GM19351 (cell line): ENCODE results near the gene GDA.

ENCODE experiments used
- ATAC-seq: cut with Tn5 transposase; IDR thresholded peaks from one replicate; pipeline ENCODE4 v1.9.1; 2021; ENCODE audit warnings: mild to moderate bottlenecking, moderate library complexity; ENCODE audit not compliant: unreplicated experiment

The GDA gene

GRCh38 chr9:72149231-72149975, at the start of gene GDA:
Gene GDA (plus strand): TSS chr9:72149440. CDS start chr9:72149560, 120 bp downstream.
- ATAC-seq = peak; percentile 61

- ATAC-seq = no peak
Observed at GRCh38 chr9:72102520-72102919, 46.7 kb upstream of the GDA start.

- ATAC-seq = no peak
Observed at GRCh38 chr9:72113056-72113455, 36.2 kb upstream of the GDA start.

- ATAC-seq = no peak
Observed at GRCh38 chr9:72119853-72120252, 29.4 kb upstream of the GDA start.

- ATAC-seq = no peak
Observed at GRCh38 chr9:72124947-72125346, 24.3 kb upstream of the GDA start.

- ATAC-seq = no peak
Observed at GRCh38 chr9:72127753-72128152, 21.5 kb upstream of the GDA start.

GRCh38 chr9:72128526-72128925, 20.7 kb upstream of the GDA start:
- ATAC-seq = no peak

GRCh38 chr9:72129271-72130156, 19.7 kb upstream of the GDA start:
- no peak for ATAC-seq

GRCh38 chr9:72130321-72130720, 18.9 kb upstream of the GDA start:
- no peak for ATAC-seq

GRCh38 chr9:72131206-72131605, 18.0 kb upstream of the GDA start:
- ATAC-seq = no peak

GRCh38 chr9:72132052-72132451, 17.2 kb upstream of the GDA start:
- ATAC-seq = no peak

GRCh38 chr9:72133365-72134035, 15.7 kb upstream of the GDA start:
- no peak for ATAC-seq

GRCh38 chr9:72134801-72135200, 14.4 kb upstream of the GDA start:
- no peak for ATAC-seq

GRCh38 chr9:72137697-72138365, 11.4 kb upstream of the GDA start:
- ATAC-seq = no peak

- ATAC-seq = no peak
Observed at GRCh38 chr9:72139226-72139625, 10.0 kb upstream of the GDA start.

GRCh38 chr9:72140586-72140985, 8.7 kb upstream of the GDA start:
- no peak for ATAC-seq

- no peak for ATAC-seq
Observed at GRCh38 chr9:72141484-72141883, 7.8 kb upstream of the GDA start.

- no peak for ATAC-seq
Observed at GRCh38 chr9:72144756-72145492, 4.3 kb upstream of the GDA start.

GRCh38 chr9:72145733-72146505, 3.3 kb upstream of the GDA start:
- ATAC-seq = no peak

- ATAC-seq = no peak
Observed at GRCh38 chr9:72147676-72148075, 1.6 kb upstream of the GDA start.
